ENCODE measurements around the gene KCND1.
A peak's percentile ranks its signal among the peaks of the same experiment; 100 is the strongest.

Gene KCND1

DNA sequence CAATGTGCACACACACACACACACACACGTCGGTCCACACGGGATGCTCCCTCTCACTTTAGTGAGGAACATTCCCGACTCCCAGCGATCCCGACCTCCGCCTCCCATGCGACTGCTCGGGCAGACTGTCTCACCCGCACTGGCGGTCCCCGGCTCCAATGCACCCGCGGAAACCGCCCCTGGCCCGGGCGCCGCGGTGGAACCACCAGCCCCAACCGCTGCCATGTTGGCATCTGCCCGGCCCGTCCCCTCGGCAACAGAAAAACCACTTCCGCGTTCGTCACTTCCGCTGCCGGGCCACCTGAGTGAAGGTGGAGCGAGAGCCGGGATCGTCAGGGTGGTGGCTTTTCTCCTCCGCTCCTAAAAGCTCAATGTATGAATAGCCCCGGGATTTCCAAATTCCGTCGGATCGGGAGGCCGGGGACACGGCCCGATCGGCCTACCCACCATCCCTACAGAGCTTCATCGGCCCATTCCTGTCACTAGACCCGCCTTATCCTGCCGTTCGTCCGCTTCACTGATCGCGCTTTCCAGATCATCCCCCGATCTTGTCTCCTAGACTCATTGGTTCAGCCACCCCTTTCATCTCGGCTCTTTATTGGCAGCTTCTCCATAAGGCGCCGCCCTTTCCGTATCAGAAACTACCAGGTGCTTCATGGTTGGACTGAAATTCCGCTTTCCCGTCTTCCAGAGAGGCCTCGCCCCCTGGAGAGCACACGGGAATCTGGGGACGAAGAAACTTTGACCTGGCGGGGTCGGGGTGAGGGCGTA lies 60.0 kb downstream of the KCND1 start, which contains the start of gene SLC35A2:
Gene SLC35A2, minus strand, starts transcription at position 235 of the 771 bp plus-strand sequence. Its CDS starts 10 bp downstream, at position 225.
- H3K4me1 ChIP-seq (ENCODE audit: control insufficient read depth, insufficient read depth, low read length): no peaks in the 10 kb centered on the region
- H3K9me3 ChIP-seq (ENCODE audit: control insufficient read depth, insufficient read depth, low read depth, low read length): no peaks in the 10 kb centered on the region
- CTCF ChIA-PET: interaction anchor here (0.7 kb wide), 1 partner anchor 57 kb away, joined by 3 read pairs; no protein-coding TSS in a partner anchor
- POLR2A ChIA-PET: interaction anchor here (0.6 to 2.9 kb wide), 18 partner anchors 9 to 235 kb away, joined by 3 to 21 read pairs (median 5); partner anchors contain the start of genes HDAC6, OTUD5, PQBP1 and TFE3
- H3K4me3 ChIP-seq (ENCODE audit: low read depth, low read length): peak within 1 kb of the TSS; percentile 81
- peak within 1 kb of the TSS; percentile 30; the same call in 1 of the 2 replicates for H3K27ac ChIP-seq (ENCODE audit: extremely low read depth, low read depth, low read length)
- peaks cover 0 to 53% of the 10 kb centered on the region in 2 experiments; a peak in 2 of 3 replicates for H3K36me3 ChIP-seq (ENCODE audit: control insufficient read depth in 2 of 2, insufficient read depth in 1 of 2, low read length in 2 of 2)
- TF ChIP-seq CTCF (tag by site-specific recombination; IDR thresholded peaks at IDR 0.05): no peak
- TF ChIP-seq, protein P1, sequence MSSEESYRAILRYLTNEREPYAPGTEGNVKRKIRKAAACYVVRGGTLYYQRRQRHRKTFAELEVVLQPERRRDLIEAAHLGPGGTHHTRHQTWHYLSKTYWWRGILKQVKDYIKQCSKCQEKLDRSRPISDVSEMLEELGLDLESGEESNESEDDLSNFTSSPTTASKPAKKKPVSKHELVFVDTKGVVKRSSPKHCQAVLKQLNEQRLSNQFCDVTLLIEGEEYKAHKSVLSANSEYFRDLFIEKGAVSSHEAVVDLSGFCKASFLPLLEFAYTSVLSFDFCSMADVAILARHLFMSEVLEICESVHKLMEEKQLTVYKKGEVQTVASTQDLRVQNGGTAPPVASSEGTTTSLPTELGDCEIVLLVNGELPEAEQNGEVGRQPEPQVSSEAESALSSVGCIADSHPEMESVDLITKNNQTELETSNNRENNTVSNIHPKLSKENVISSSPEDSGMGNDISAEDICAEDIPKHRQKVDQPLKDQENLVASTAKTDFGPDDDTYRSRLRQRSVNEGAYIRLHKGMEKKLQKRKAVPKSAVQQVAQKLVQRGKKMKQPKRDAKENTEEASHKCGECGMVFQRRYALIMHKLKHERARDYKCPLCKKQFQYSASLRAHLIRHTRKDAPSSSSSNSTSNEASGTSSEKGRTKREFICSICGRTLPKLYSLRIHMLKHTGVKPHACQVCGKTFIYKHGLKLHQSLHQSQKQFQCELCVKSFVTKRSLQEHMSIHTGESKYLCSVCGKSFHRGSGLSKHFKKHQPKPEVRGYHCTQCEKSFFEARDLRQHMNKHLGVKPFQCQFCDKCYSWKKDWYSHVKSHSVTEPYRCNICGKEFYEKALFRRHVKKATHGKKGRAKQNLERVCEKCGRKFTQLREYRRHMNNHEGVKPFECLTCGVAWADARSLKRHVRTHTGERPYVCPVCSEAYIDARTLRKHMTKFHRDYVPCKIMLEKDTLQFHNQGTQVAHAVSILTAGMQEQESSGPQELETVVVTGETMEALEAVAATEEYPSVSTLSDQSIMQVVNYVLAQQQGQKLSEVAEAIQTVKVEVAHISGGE (tag by site-specific recombination; conservative IDR thresholded peaks at IDR 0.05; ENCODE audit: low read depth): peak; percentile 89
- 0 out of 2 replicates have a peak, but pooled peaks have one; percentile 22 for TF ChIP-seq ZNF580 (tag by site-specific recombination; IDR thresholded peaks at IDR 0.05)
- TF ChIP-seq, protein P2, sequence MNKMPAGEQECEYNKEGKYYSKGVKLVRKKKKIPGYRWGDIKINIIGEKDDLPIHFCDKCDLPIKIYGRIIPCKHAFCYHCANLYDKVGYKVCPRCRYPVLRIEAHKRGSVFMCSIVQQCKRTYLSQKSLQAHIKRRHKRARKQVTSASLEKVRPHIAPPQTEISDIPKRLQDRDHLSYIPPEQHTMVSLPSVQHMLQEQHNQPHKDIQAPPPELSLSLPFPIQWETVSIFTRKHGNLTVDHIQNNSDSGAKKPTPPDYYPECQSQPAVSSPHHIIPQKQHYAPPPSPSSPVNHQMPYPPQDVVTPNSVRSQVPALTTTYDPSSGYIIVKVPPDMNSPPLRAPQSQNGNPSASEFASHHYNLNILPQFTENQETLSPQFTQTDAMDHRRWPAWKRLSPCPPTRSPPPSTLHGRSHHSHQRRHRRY (tag by site-specific recombination; IDR thresholded peaks at IDR 0.05): no peak
- TF ChIP-seq ZBTB20 (tag by site-specific recombination; IDR thresholded peaks at IDR 0.05): peak; percentile 44
- peak; percentile 39; the same call in 1 of the 2 replicates for TF ChIP-seq ZNF394 (tag by site-specific recombination; IDR thresholded peaks at IDR 0.05; ENCODE audit: borderline replicate concordance)
- TF ChIP-seq ZNF660 (tag by site-specific recombination; IDR thresholded peaks at IDR 0.05): peak; percentile 43; the same call in 1 of the 2 replicates
- TF ChIP-seq PRDM10 (tag by site-specific recombination; IDR thresholded peaks at IDR 0.05): peak; percentile 90
- peak; percentile 58 for TF ChIP-seq KLF9 (tag by site-specific recombination; IDR thresholded peaks at IDR 0.05; ENCODE audit: low read depth)
- no peak for TF ChIP-seq ZNF350 (tag by site-specific recombination; IDR thresholded peaks at IDR 0.05)
- TF ChIP-seq, protein P3, sequence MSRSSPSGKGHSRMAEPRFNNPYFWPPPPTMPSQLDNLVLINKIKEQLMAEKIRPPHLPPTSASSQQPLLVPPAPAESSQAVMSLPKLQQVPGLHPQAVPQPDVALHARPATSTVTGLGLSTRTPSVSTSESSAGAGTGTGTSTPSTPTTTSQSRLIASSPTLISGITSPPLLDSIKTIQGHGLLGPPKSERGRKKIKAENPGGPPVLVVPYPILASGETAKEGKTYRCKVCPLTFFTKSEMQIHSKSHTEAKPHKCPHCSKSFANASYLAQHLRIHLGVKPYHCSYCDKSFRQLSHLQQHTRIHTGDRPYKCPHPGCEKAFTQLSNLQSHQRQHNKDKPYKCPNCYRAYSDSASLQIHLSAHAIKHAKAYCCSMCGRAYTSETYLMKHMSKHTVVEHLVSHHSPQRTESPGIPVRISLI (tag by site-specific recombination; IDR thresholded peaks at IDR 0.05): peak; percentile 78; the same call in 1 of the 2 replicates
- peak; percentile 28; the same call in 1 of the 2 replicates for TF ChIP-seq SP7 (tag by site-specific recombination; IDR thresholded peaks at IDR 0.05)
- TF ChIP-seq ZXDB (tag by site-specific recombination; IDR thresholded peaks at IDR 0.05): peak; percentile 66
- no peak for TF ChIP-seq ZNF274 (IDR thresholded peaks at IDR 0.05; ENCODE audit: low read length)
- TF ChIP-seq ZNF274 (tag by site-specific recombination; IDR thresholded peaks at IDR 0.05; ENCODE audit: borderline replicate concordance): no peak
- TF ChIP-seq GLIS1 (tag by site-specific recombination; IDR thresholded peaks at IDR 0.05): peak; percentile 66
- no peak for TF ChIP-seq ZNF280C (tag by site-specific recombination; IDR thresholded peaks at IDR 0.05)
- no peak for TF ChIP-seq SALL2 (tag by site-specific recombination; IDR thresholded peaks at IDR 0.05; ENCODE audit: borderline replicate concordance)
- 0 out of 2 replicates have a peak, but pooled peaks have one; percentile 60 for TF ChIP-seq ZEB2 (tag by site-specific recombination; IDR thresholded peaks at IDR 0.05)

All from HEK293 (cell line).